Measurements from ENCODE around the gene PLAGL2. TPM values are rescaled to one million over a fixed set of nuclear protein-coding genes. Genes with fewer than 3 reads are reported as not detected.

PLAGL2 gene
- polyA plus RNA-seq, 1 donor (not counting 4 experiments of a cell fraction or from before 2014, with no cell fraction given) = 4.3 TPM

GRCh38 chr20:32160341-32160740 lies 47.2 kb downstream of the PLAGL2 start:
- no peaks in the 10 kb centered on the region for H3K9me1 ChIP-seq (ENCODE audit: control insufficient read depth, extremely low read depth, insufficient read depth, low read length)

GRCh38 chr20:32159766-32160221 lies 47.7 kb downstream of the PLAGL2 start:
- Histone ChIP-seq H3K4me2 (ENCODE audit: control insufficient read depth, extremely low read depth, insufficient read depth, low read depth, low read length) (no peak overlapping the region), H3K9ac (ENCODE audit: control insufficient read depth, extremely low read depth, insufficient read depth, low read length) (no peak overlapping the region), H3K27me3 (ENCODE audit: control insufficient read depth, extremely low read depth, insufficient read depth, low read length) (no peaks in the 10 kb centered on the region), H3K36me3 (ENCODE audit: control insufficient read depth in 2 of 2, extremely low read depth in 1 of 2, insufficient read depth in 2 of 2, low read length in 2 of 2) (peaks cover 32 to 42% of the 10 kb centered on the region in 2 experiments), H3K9me3 (ENCODE audit: control insufficient read depth, low read depth, low read length) (no peaks in the 10 kb centered on the region), H3K4me1 (ENCODE audit: control insufficient read depth, extremely low read depth, insufficient read depth, low read length) (no peaks in the 10 kb centered on the region), H4K20me1 (ENCODE audit: control insufficient read depth, extremely low read depth, insufficient read depth, low read length) (no peaks in the 10 kb centered on the region), H3K9me1 (ENCODE audit: control insufficient read depth, extremely low read depth, insufficient read depth, low read length) (no peaks in the 10 kb centered on the region), H3K27ac (ENCODE audit: control insufficient read depth, insufficient read depth, low read length) (no peak overlapping the region), H3K79me2 (ENCODE audit: control insufficient read depth, insufficient read depth, low read length) (no peaks in the 10 kb centered on the region), H2AFZ (ENCODE audit: control insufficient read depth, low read length) (no peak overlapping the region), H3K4me3 (ENCODE audit: control insufficient read depth in 2 of 3, extremely low read depth in 1 of 3, insufficient read depth in 2 of 3, low read depth in 1 of 3, low read length in 3 of 3) (no peak overlapping the region)
- dilution Hi-C loops (cut with MboI; ENCODE audit: extremely low pct_ligation_motif_present, low sequenced_read_pairs) = no loop called here
- TF ChIP-seq CTCF (optimal IDR thresholded peaks at IDR 0.05 in 1 of 3, IDR thresholded peaks at IDR 0.05 in 1 of 3, conservative IDR thresholded peaks at IDR 0.05 in 1 of 3; ENCODE audit: extremely low read depth in 1 of 3, insufficient read depth in 2 of 3, low read length in 3 of 3) (no peak), EZH2 (IDR thresholded peaks at IDR 0.05; ENCODE audit: low read length) (no peak)
- no peak for DNase-seq (ENCODE audit: low read depth, low spot score)
- FAIRE-seq = no peak

More at GRCh38 chr20:32160341-32160740, 47.2 kb downstream of the PLAGL2 start:
- dilution Hi-C loops (cut with MboI; ENCODE audit: extremely low pct_ligation_motif_present, low sequenced_read_pairs) = no loop called here
- Histone ChIP-seq H3K36me3 (ENCODE audit: control insufficient read depth in 2 of 2, extremely low read depth in 1 of 2, insufficient read depth in 2 of 2, low read length in 2 of 2) (peaks cover 26 to 40% of the 10 kb centered on the region in 2 experiments), H2AFZ (ENCODE audit: control insufficient read depth, low read length) (no peak overlapping the region), H3K27me3 (ENCODE audit: control insufficient read depth, extremely low read depth, insufficient read depth, low read length) (no peaks in the 10 kb centered on the region), H4K20me1 (ENCODE audit: control insufficient read depth, extremely low read depth, insufficient read depth, low read length) (no peaks in the 10 kb centered on the region), H3K4me1 (ENCODE audit: control insufficient read depth, extremely low read depth, insufficient read depth, low read length) (no peaks in the 10 kb centered on the region), H3K79me2 (ENCODE audit: control insufficient read depth, insufficient read depth, low read length) (no peaks in the 10 kb centered on the region), H3K9ac (ENCODE audit: control insufficient read depth, extremely low read depth, insufficient read depth, low read length) (no peak overlapping the region), H3K4me3 (ENCODE audit: control insufficient read depth in 2 of 3, extremely low read depth in 1 of 3, insufficient read depth in 2 of 3, low read depth in 1 of 3, low read length in 3 of 3) (no peak overlapping the region), H3K9me3 (ENCODE audit: control insufficient read depth, low read depth, low read length) (no peaks in the 10 kb centered on the region), H3K27ac (ENCODE audit: control insufficient read depth, insufficient read depth, low read length) (no peak overlapping the region), H3K4me2 (ENCODE audit: control insufficient read depth, extremely low read depth, insufficient read depth, low read depth, low read length) (no peak overlapping the region)
- no peak for FAIRE-seq
- TF ChIP-seq CTCF (optimal IDR thresholded peaks at IDR 0.05 in 1 of 3, IDR thresholded peaks at IDR 0.05 in 1 of 3, conservative IDR thresholded peaks at IDR 0.05 in 1 of 3; ENCODE audit: extremely low read depth in 1 of 3, insufficient read depth in 2 of 3, low read length in 3 of 3) (no peak), EZH2 (IDR thresholded peaks at IDR 0.05; ENCODE audit: low read length) (no peak)
- no peak for DNase-seq (ENCODE audit: low read depth, low spot score)
